Thyroid gland (tissue), 4 donors: ENCODE data around the gene NKD1.

Experiments
- POLR2A ChIP-seq, 2 donors: fragments of 450-650 bp; IDR thresholded peaks; one replicate each; pipeline ENCODE4 v1.6.1; 2017; ENCODE audit warnings: antibody characterized with exemption in 2 of 2, mild to moderate bottlenecking in 2 of 2, moderate library complexity in 1 of 2
- TF ChIP-seq, protein P1 (sequence below), 6 experiments: fragments of 200-600 bp in 3 of 6; fragments of 450-650 bp in 3 of 6; sonication (generic) in 3 of 6; IDR thresholded peaks; one replicate each; pipeline ENCODE4 v1.5.1; 2016 to 2019; ENCODE audit warnings: antibody characterized with exemption in 6 of 6, mild to moderate bottlenecking in 2 of 6, inconsistent platforms in 1 of 6, moderate library complexity in 1 of 6

DNA sequence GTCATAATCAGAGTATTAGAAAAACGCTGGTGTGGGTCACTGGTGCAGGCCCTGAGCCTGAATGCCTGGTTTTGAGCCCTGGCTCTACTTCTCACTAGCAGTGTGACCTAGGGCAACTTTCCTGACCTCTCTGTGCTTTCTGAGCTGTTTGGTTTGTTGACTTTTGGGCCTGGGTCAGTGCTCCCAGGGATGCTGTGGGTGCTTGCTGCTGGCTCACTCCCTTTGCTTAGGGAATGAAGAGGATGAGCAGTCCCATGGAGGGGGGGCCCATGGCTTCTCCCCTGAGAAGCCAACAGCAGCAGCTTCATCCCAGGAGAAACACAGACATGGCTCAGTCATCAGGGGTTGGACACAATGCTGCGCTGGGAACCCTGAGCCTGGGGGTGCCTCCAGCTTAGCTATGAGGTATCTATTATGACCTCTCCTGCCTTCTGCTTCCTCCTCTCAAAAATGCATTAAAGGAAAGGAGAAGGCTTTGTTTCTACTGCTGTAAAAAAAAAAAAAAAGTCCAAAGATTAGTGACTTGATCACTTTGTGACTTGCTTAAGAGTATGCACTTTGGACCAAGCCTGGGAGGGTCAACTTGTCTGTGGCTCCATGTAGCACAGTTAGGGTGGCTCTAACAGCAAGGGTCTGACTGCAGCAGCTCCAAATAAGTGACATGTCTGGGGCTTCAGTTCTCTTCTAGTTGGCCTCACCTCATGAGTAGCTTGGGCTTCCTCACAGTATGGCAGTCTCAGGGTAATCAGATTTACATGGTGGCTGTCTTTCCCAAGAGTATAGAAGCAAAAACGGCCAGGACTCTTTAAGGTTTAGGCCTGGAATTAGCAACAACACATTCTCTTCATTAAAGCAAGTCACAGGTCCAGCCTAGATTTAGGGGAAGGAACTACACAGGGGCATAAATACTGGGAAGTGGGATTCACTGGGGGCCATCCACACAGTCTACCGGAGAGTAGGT is 13.0 kb downstream of the NKD1 start:
- TF ChIP-seq, protein P1, sequence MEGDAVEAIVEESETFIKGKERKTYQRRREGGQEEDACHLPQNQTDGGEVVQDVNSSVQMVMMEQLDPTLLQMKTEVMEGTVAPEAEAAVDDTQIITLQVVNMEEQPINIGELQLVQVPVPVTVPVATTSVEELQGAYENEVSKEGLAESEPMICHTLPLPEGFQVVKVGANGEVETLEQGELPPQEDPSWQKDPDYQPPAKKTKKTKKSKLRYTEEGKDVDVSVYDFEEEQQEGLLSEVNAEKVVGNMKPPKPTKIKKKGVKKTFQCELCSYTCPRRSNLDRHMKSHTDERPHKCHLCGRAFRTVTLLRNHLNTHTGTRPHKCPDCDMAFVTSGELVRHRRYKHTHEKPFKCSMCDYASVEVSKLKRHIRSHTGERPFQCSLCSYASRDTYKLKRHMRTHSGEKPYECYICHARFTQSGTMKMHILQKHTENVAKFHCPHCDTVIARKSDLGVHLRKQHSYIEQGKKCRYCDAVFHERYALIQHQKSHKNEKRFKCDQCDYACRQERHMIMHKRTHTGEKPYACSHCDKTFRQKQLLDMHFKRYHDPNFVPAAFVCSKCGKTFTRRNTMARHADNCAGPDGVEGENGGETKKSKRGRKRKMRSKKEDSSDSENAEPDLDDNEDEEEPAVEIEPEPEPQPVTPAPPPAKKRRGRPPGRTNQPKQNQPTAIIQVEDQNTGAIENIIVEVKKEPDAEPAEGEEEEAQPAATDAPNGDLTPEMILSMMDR (IDR thresholded peaks at IDR 0.05) = no peak
- TF ChIP-seq POLR2A (IDR thresholded peaks at IDR 0.05) = no peak
